T follicular helper cell (primary cell): ENCODE results near the gene SS18.
"Not testable (repeated sequence)": the region's sequence is repeated elsewhere in the genome, so short reads cannot be mapped to it uniquely, and the experiment has no call there.

Experiments used
- DNase-seq: peaks from one replicate; pipeline ENCODE4 v3.0.0-alpha.2; 2020; ENCODE audit warnings: low read depth
- total RNA-seq, 2 experiments: gene quantifications; one replicate each; lab custom pipeline; 2026; lab: John Stamatoyannopoulos, UW

SS18 gene
- 118 to 145 reads per million in 2 experiments for total RNA-seq

- peak; percentile 78 for DNase-seq
Observed at GRCh38 chr18:26090130-26091046, at the start of gene SS18. TSS of gene SS18 (minus strand) at chr18:26090613. CDS start at chr18:26090569, 44 bp downstream.

GRCh38 chr18:26135548-26135947 lies 45.1 kb upstream of the SS18 start:
- no peak for DNase-seq

GRCh38 chr18:26134107-26134506 lies 43.7 kb upstream of the SS18 start:
- DNase-seq = no peak

GRCh38 chr18:26133652-26134051 lies 43.2 kb upstream of the SS18 start, which contains the start of gene PSMA8:
TSS of gene PSMA8 (plus strand) at chr18:26133869. CDS start at chr18:26133966, 97 bp downstream.
- DNase-seq = peak; percentile 26

GRCh38 chr18:26128192-26128591 lies 37.8 kb upstream of the SS18 start:
- not testable (repeated sequence) for DNase-seq

- no peak for DNase-seq
Observed at GRCh38 chr18:26127786-26128185, 37.4 kb upstream of the SS18 start.

GRCh38 chr18:26121994-26122393 lies 31.6 kb upstream of the SS18 start:
- not testable (repeated sequence) for DNase-seq

GRCh38 chr18:26121476-26121875 lies 31.1 kb upstream of the SS18 start:
- no peak for DNase-seq

- DNase-seq = no peak
Observed at GRCh38 chr18:26119246-26119645, 28.8 kb upstream of the SS18 start.

GRCh38 chr18:26104035-26104434 lies 13.6 kb upstream of the SS18 start:
- no peak for DNase-seq

GRCh38 chr18:26103579-26103978 lies 13.2 kb upstream of the SS18 start:
- DNase-seq = peak; percentile 19

GRCh38 chr18:26097563-26097962 lies 7.2 kb upstream of the SS18 start:
- DNase-seq = no peak

GRCh38 chr18:26096852-26097251 lies 6.4 kb upstream of the SS18 start:
- no peak for DNase-seq

- no peak for DNase-seq
Observed at GRCh38 chr18:26091047-26091630, 726 bp upstream of the SS18 start.

GRCh38 chr18:26089293-26090129 lies 902 bp downstream of the SS18 start:
- DNase-seq = no peak

- no peak for DNase-seq
Observed at GRCh38 chr18:26088487-26088886, 1.9 kb downstream of the SS18 start.

- no peak for DNase-seq
Observed at GRCh38 chr18:26086959-26087358, 3.5 kb downstream of the SS18 start.

- no peak for DNase-seq
Observed at GRCh38 chr18:26085056-26085455, 5.4 kb downstream of the SS18 start.

GRCh38 chr18:26083099-26083498 lies 7.3 kb downstream of the SS18 start:
- DNase-seq = no peak

GRCh38 chr18:26082475-26082874 lies 7.9 kb downstream of the SS18 start:
- DNase-seq = no peak

GRCh38 chr18:26074246-26074645 lies 16.2 kb downstream of the SS18 start:
- no peak for DNase-seq

GRCh38 chr18:26073758-26074157 lies 16.7 kb downstream of the SS18 start:
- no peak for DNase-seq
